GM23248 (cell line): ENCODE results near the gene PKIB. TPM values are rescaled to one million over a fixed set of nuclear protein-coding genes. Genes with fewer than 3 reads are reported as not detected.

Experiments
- DNase-seq: peaks from one replicate; pipeline ENCODE4 v3.0.0-alpha.2; 2015
- H2AFZ ChIP-seq: fragments of 200-600 bp; sonication (generic); 2 replicates; pipeline ENCODE4 v1.6.1; 2016; ENCODE audit warnings: antibody characterized with exemption
- H3F3A ChIP-seq: fragments of 200-600 bp; sonication (generic); 2 replicates; pipeline ENCODE4 v1.6.1; 2016; ENCODE audit warnings: mild to moderate bottlenecking, antibody characterized with exemption, mixed run types; ENCODE audit not compliant: insufficient read depth
- H3K27ac ChIP-seq: fragments of 200-600 bp; sonication (generic); 2 replicates; pipeline ENCODE4 v1.5.1; 2016; ENCODE audit warnings: mild to moderate bottlenecking
- H3K27me3 ChIP-seq: fragments of 200-600 bp; sonication (generic); replicated peaks from 2 replicates; pipeline ENCODE4 v1.6.1; 2016; ENCODE audit warnings: mild to moderate bottlenecking; ENCODE audit not compliant: insufficient read depth
- H3K36me3 ChIP-seq: fragments of 200-600 bp; sonication (generic); 2 replicates; pipeline ENCODE4 v1.6.1; 2016; ENCODE audit warnings: low read depth, mild to moderate bottlenecking
- H3K4me1 ChIP-seq: fragments of 200-600 bp; sonication (generic); 2 replicates; pipeline ENCODE4 v1.6.1; 2016; ENCODE audit warnings: mild to moderate bottlenecking; ENCODE audit not compliant: insufficient read depth
- H3K4me2 ChIP-seq: fragments of 200-600 bp; sonication (generic); one replicate; pipeline ENCODE4 v1.6.1; 2016; ENCODE audit warnings: mild to moderate bottlenecking; ENCODE audit not compliant: unreplicated experiment
- H3K4me3 ChIP-seq: fragments of 200-600 bp; sonication (generic); 2 replicates; pipeline ENCODE4 v1.5.1; 2016; ENCODE audit warnings: mild to moderate bottlenecking
- H3K79me2 ChIP-seq: fragments of 200-600 bp; sonication (generic); 2 replicates; pipeline ENCODE4 v1.6.1; 2016; ENCODE audit warnings: mild to moderate bottlenecking; ENCODE audit not compliant: insufficient read depth
- H3K9ac ChIP-seq: fragments of 200-600 bp; sonication (generic); 2 replicates; pipeline ENCODE4 v1.6.1; 2016; ENCODE audit warnings: mild to moderate bottlenecking
- H3K9me2 ChIP-seq: fragments of 200-600 bp; sonication (generic); 2 replicates; pipeline ENCODE4 v1.6.1; 2016; ENCODE audit warnings: mixed run types, mild to moderate bottlenecking, moderate library complexity; ENCODE audit not compliant: insufficient read depth
- H3K9me3 ChIP-seq: fragments of 200-600 bp; sonication (generic); one replicate; pipeline ENCODE4 v1.6.1; 2017; ENCODE audit warnings: low read depth
- H4K20me1 ChIP-seq: fragments of 200-600 bp; sonication (generic); 2 replicates; pipeline ENCODE4 v1.6.0; 2016; ENCODE audit not compliant: insufficient read depth
- EZH2 ChIP-seq: fragments of 200-600 bp; sonication (generic); IDR thresholded peaks from 2 replicates; pipeline ENCODE4 v1.6.1; 2018; ENCODE audit warnings: antibody characterized with exemption, mild to moderate bottlenecking; ENCODE audit not compliant: insufficient read depth, poor library complexity, severe bottlenecking
- EZH2phosphoT487 ChIP-seq: fragments of 200-600 bp; sonication (generic); IDR thresholded peaks from 2 replicates; pipeline ENCODE4 v1.6.1; 2018; ENCODE audit warnings: antibody characterized with exemption, moderate library complexity, mild to moderate bottlenecking, low read depth; ENCODE audit not compliant: insufficient read depth
- WGBS, 2 experiments: methylation state at CpG; one replicate each; pipeline ENCODE4 v1.1.6; 2015 to 2017; ENCODE audit warnings: low lambda C conversion rate in 2 of 2, low coverage in 1 of 2; ENCODE audit errors: missing lambda C conversion rate in 2 of 2; 5-methylcytosine and 5-hydroxymethylcytosine counted together
- in situ Hi-C: fragments of 300-500 bp; cut with MboI; formaldehyde crosslinking; loops from 2 replicates; pipeline ENCODE4 v1.15.0; 2020
- polyA plus RNA-seq: library from polyadenylated mRNA; unstranded; fragments of >200 nt; fragmentation: Nextera tagmentation; extraction: Ambion mirVana; gene quantifications from 2 replicates; pipeline ENCODE4 v1.2.1, GENCODE V29; 2016
- total RNA-seq: library from RNA; depleted of rRNA; stranded (reverse); fragments of >200 nt; shearing (Covaris generic); gene quantifications from 2 replicates; pipeline ENCODE4 v1.2.3, GENCODE V29; 2014

The PKIB gene
- total and polyA plus RNA-seq, 2 experiments from 2014 or later: 0.40 TPM; not detected in 1

- Histone ChIP-seq H3K4me3 (no peak overlapping the region), H3F3A (no peaks in the 10 kb centered on the region), H3K9me3 (no peaks in the 10 kb centered on the region), H3K9me2 (no peaks in the 10 kb centered on the region), H3K79me2 (no peaks in the 10 kb centered on the region), H4K20me1 (no peaks in the 10 kb centered on the region), H3K9ac (no peak overlapping the region), H3K4me1 (no peaks in the 10 kb centered on the region), H3K27ac (no peak overlapping the region), H3K27me3 (no peaks in the 10 kb centered on the region), H3K4me2 (no peak overlapping the region), H3K36me3 (no peaks in the 10 kb centered on the region), H2AFZ (no peak overlapping the region)
- in situ Hi-C loops: no loop called here
- DNase-seq: no peak
- WGBS, 2 experiments: 58 to 64% methylated on average over 3 of the region's 3 CpGs
- TF ChIP-seq EZH2 (no peak), EZH2phosphoT487 (no peak)
Observed at GRCh38 chr6:122669868-122670267, 59.7 kb downstream of the PKIB start.

GRCh38 chr6:122671251-122671650 is 61.0 kb downstream of the PKIB start:
- 52 to 53% methylated on average over 2 of the region's 2 CpGs for WGBS, 2 experiments
- H4K20me1 ChIP-seq: no peaks in the 10 kb centered on the region
- H3K36me3 ChIP-seq: no peaks in the 10 kb centered on the region
- DNase-seq: no peak
- no peak overlapping the region for H2AFZ ChIP-seq
- H3K4me3 ChIP-seq: no peak overlapping the region
- no peak overlapping the region for H3K27ac ChIP-seq
- no peaks in the 10 kb centered on the region for H3K4me1 ChIP-seq
- no peaks in the 10 kb centered on the region for H3K9me2 ChIP-seq
- H3F3A ChIP-seq: no peaks in the 10 kb centered on the region
- no peak overlapping the region for H3K9ac ChIP-seq
- no peaks in the 10 kb centered on the region for H3K9me3 ChIP-seq
- no peaks in the 10 kb centered on the region for H3K79me2 ChIP-seq
- no peak for TF ChIP-seq EZH2
- no peak for TF ChIP-seq EZH2phosphoT487
- no peaks in the 10 kb centered on the region for H3K27me3 ChIP-seq
- no peak overlapping the region for H3K4me2 ChIP-seq
- in situ Hi-C loops: no loop called here

GRCh38 chr6:122673343-122673961 is 63.2 kb downstream of the PKIB start:
- DNase-seq: no peak
- TF ChIP-seq EZH2 (no peak), EZH2phosphoT487 (no peak)
- H3K27ac ChIP-seq: no peak overlapping the region

GRCh38 chr6:122676146-122676545 is 65.9 kb downstream of the PKIB start:
- H3K27ac ChIP-seq: no peak overlapping the region
- no peak overlapping the region for H3K9ac ChIP-seq
- no peaks in the 10 kb centered on the region for H4K20me1 ChIP-seq
- H3K27me3 ChIP-seq: no peaks in the 10 kb centered on the region
- no peak for DNase-seq
- H3K79me2 ChIP-seq: no peaks in the 10 kb centered on the region
- no peak overlapping the region for H3K4me2 ChIP-seq
- H3K4me3 ChIP-seq: no peak overlapping the region
- no peak overlapping the region for H2AFZ ChIP-seq
- H3K9me2 ChIP-seq: no peaks in the 10 kb centered on the region
- TF ChIP-seq EZH2 (no peak), EZH2phosphoT487 (no peak)
- no peaks in the 10 kb centered on the region for H3K9me3 ChIP-seq
- H3K36me3 ChIP-seq: no peaks in the 10 kb centered on the region
- no peaks in the 10 kb centered on the region for H3K4me1 ChIP-seq
- 85 to 92% methylated on average over 1 of the region's 1 CpG for WGBS, 2 experiments
- in situ Hi-C loops: no loop called here
- no peaks in the 10 kb centered on the region for H3F3A ChIP-seq

More at GRCh38 chr6:122673343-122673961, 63.2 kb downstream of the PKIB start:
- H3K4me2 ChIP-seq: no peak overlapping the region
- no peaks in the 10 kb centered on the region for H3F3A ChIP-seq
- no peaks in the 10 kb centered on the region for H3K9me3 ChIP-seq
- H2AFZ ChIP-seq: no peak overlapping the region
- in situ Hi-C loops: no loop called here
- WGBS, 2 experiments: 0 to 36% methylated on average over 1 of the region's 1 CpG
- no peaks in the 10 kb centered on the region for H3K27me3 ChIP-seq
- no peak overlapping the region for H3K4me3 ChIP-seq
- no peaks in the 10 kb centered on the region for H4K20me1 ChIP-seq
- H3K4me1 ChIP-seq: no peaks in the 10 kb centered on the region
- H3K79me2 ChIP-seq: no peaks in the 10 kb centered on the region
- no peak overlapping the region for H3K9ac ChIP-seq
- H3K9me2 ChIP-seq: no peaks in the 10 kb centered on the region
- H3K36me3 ChIP-seq: no peaks in the 10 kb centered on the region

DNA sequence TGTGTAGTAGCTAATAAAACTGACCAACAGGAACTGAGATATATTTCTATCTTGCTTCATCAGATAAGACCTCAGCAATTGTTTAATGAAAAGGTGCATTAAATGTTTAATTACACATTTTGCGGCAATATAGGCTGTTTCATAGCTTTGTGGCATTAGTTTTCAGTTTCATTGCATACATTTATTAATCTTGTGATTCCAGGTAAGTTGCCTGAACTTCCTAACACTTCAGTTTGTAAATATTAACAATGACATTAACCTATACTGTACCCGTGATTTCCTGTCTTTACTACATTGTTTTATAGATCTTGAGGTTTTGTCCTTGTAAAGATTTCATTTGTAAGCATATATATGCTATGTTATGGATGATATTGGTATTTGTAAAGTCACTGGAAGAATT is 66.5 kb downstream of the PKIB start:
- H3K9me3 ChIP-seq: no peaks in the 10 kb centered on the region
- H3K79me2 ChIP-seq: no peaks in the 10 kb centered on the region
- no peak overlapping the region for H3K4me2 ChIP-seq
- no peaks in the 10 kb centered on the region for H3F3A ChIP-seq
- H2AFZ ChIP-seq: no peak overlapping the region
- no peaks in the 10 kb centered on the region for H3K4me1 ChIP-seq
- in situ Hi-C loops: no loop called here
- no peaks in the 10 kb centered on the region for H3K9me2 ChIP-seq
- WGBS, 2 experiments: 36 to 37% methylated on average over 2 of the region's 2 CpGs
- no peaks in the 10 kb centered on the region for H3K36me3 ChIP-seq
- no peak overlapping the region for H3K4me3 ChIP-seq
- no peak for DNase-seq
- TF ChIP-seq EZH2 (no peak), EZH2phosphoT487 (no peak)
- H3K27me3 ChIP-seq: no peaks in the 10 kb centered on the region
- H4K20me1 ChIP-seq: no peaks in the 10 kb centered on the region
- H3K9ac ChIP-seq: no peak overlapping the region
- H3K27ac ChIP-seq: no peak overlapping the region
